H1 (cell line): ENCODE data around the gene TRAK1. TPM values are rescaled to one million over a fixed set of nuclear protein-coding genes. Genes with fewer than 3 reads are reported as not detected.
A peak's percentile ranks its signal among the peaks of the same experiment; 100 is the strongest.

Experiments
- CTCF ChIA-PET: fragments of 300-600 bp; sonication (Branson Sonifier 250); formaldehyde crosslinking; loops from one replicate; lab custom pipeline; 2021; ENCODE audit not compliant: partially characterized antibody; lab: Charles Lee
- POLR2A ChIA-PET: fragments of 300-600 bp; sonication (Branson Sonifier 250); formaldehyde crosslinking; loops from one replicate; lab custom pipeline; 2021; ENCODE audit warnings: inconsistent platforms; ENCODE audit not compliant: partially characterized antibody; lab: Charles Lee
- DNase-seq, 2 experiments: peaks; one replicate each; pipeline versions ENCODE4 v3.0.0 to v3.0.0-alpha.2; 2010 to 2022; ENCODE audit warnings: low spot score in 2 of 2, low read depth in 1 of 2, mixed read lengths in 1 of 2
- FAIRE-seq: peaks from 2 replicates; lab custom pipeline; 2011; peaks lifted over from hg19 to GRCh38; lab: Jason Lieb, UNC
- H2AFZ ChIP-seq: 2 replicates; pipeline ENCODE4 v1.8.1; 2012; ENCODE audit warnings: low read length, inconsistent platforms
- H2AK5ac ChIP-seq: 2 replicates; pipeline ENCODE4 v1.6.1; 2013; ENCODE audit warnings: low read depth, low read length
- H2BK120ac ChIP-seq: replicated peaks from 2 replicates; pipeline ENCODE3; 2013; ENCODE audit warnings: low read depth, low read length, inconsistent platforms
- H2BK12ac ChIP-seq: 2 replicates; pipeline ENCODE4 v1.6.1; 2013; ENCODE audit warnings: low read depth, low read length
- H2BK15ac ChIP-seq: 2 replicates; pipeline ENCODE4 v1.6.1; 2013; ENCODE audit warnings: low read length
- H2BK20ac ChIP-seq: 2 replicates; pipeline ENCODE4 v1.6.1; 2013; ENCODE audit warnings: low read length
- H2BK5ac ChIP-seq: 2 replicates; pipeline ENCODE4 v1.6.1; 2013; ENCODE audit warnings: low read depth, low read length
- H3K14ac ChIP-seq: 2 replicates; pipeline ENCODE4 v1.6.1; 2013; ENCODE audit warnings: inconsistent platforms; ENCODE audit not compliant: insufficient read length
- H3K18ac ChIP-seq: 2 replicates; pipeline ENCODE4 v1.6.1; 2013; ENCODE audit warnings: low read length; ENCODE audit errors: extremely low read depth
- H3K23ac ChIP-seq: 2 replicates; pipeline ENCODE4 v1.6.1; 2013; ENCODE audit warnings: inconsistent platforms; ENCODE audit not compliant: insufficient read length
- H3K23me2 ChIP-seq: 2 replicates; pipeline ENCODE4 v1.6.1; 2013; ENCODE audit warnings: low read depth, low read length
- H3K27ac ChIP-seq: 2 replicates; pipeline ENCODE4 v1.6.1; 2011; ENCODE audit warnings: low read depth, low read length, inconsistent platforms
- H3K27me3 ChIP-seq, 4 experiments: replicated peaks in 1 of 4; 1 replicate in 1 of 4; 2 replicates in 3 of 4; pipeline versions ENCODE4 v1.6.1 to v1.8.1; 2011 to 2013; ENCODE audit warnings: low read length in 3 of 4, mild to moderate bottlenecking in 3 of 4, inconsistent platforms in 2 of 4, mixed read lengths in 2 of 4, moderate library complexity in 1 of 4; ENCODE audit not compliant: control insufficient read depth in 3 of 4, insufficient read depth in 3 of 4; ENCODE audit errors: extremely low read depth in 1 of 4
- H3K36me3 ChIP-seq, 4 experiments: 2 replicates each; pipeline versions ENCODE4 v1.6.1 to v1.8.1; 2011 to 2013; ENCODE audit warnings: mild to moderate bottlenecking in 4 of 4, low read length in 3 of 4, moderate library complexity in 2 of 4, control low read depth in 1 of 4, inconsistent platforms in 1 of 4; ENCODE audit not compliant: insufficient read depth in 4 of 4, control insufficient read depth in 2 of 4
- H3K4ac ChIP-seq: replicated peaks from 2 replicates; pipeline ENCODE3; 2013; ENCODE audit warnings: low read length, low read depth, mixed read lengths, inconsistent platforms; ENCODE audit not compliant: insufficient read length
- H3K4me1 ChIP-seq, 4 experiments: replicated peaks in 1 of 4; 1 replicate in 1 of 4; 2 replicates in 3 of 4; pipeline versions ENCODE4 v1.6.1 to v1.8.1; 2011 to 2013; ENCODE audit warnings: low read length in 3 of 4, inconsistent platforms in 2 of 4, mixed read lengths in 1 of 4; ENCODE audit not compliant: insufficient read depth in 4 of 4, control insufficient read depth in 3 of 4
- H3K4me2 ChIP-seq, 2 experiments: 2 replicates each; pipeline versions ENCODE4 v1.6.1 to v1.8.1; 2011 to 2013; ENCODE audit warnings: low read depth in 2 of 2, low read length in 2 of 2, control low read depth in 1 of 2, inconsistent platforms in 1 of 2, mild to moderate bottlenecking in 1 of 2; ENCODE audit not compliant: insufficient read depth in 1 of 2
- H3K4me3 ChIP-seq, 4 experiments: fragments of 200-600, 300-600 bp in 1 of 4; sonication (generic), shearing (Covaris generic), sonication (Bioruptor Twin) in 1 of 4; 2 replicates each; pipeline versions ENCODE4 v1.5.1 to v1.8.1; 2011 to 2016; ENCODE audit warnings: low read length in 4 of 4, low read depth in 3 of 4, control low read depth in 2 of 4, inconsistent platforms in 2 of 4, mild to moderate bottlenecking in 2 of 4, mixed read lengths in 1 of 4, moderate library complexity in 1 of 4; ENCODE audit not compliant: insufficient read depth in 2 of 4; ENCODE audit errors: extremely low read depth in 1 of 4
- H3K56ac ChIP-seq: replicated peaks from 2 replicates; pipeline ENCODE3; 2013; ENCODE audit warnings: low read depth, mild to moderate bottlenecking, mixed read lengths, low read length, inconsistent platforms; ENCODE audit not compliant: insufficient read length
- H3K79me1 ChIP-seq: 2 replicates; pipeline ENCODE4 v1.6.1; 2013; ENCODE audit warnings: low read depth, low read length, control low read depth
- H3K79me2 ChIP-seq, 2 experiments: 2 replicates each; pipeline versions ENCODE4 v1.6.1 to v1.8.1; 2012 to 2013; ENCODE audit warnings: low read length in 2 of 2, mild to moderate bottlenecking in 2 of 2, inconsistent platforms in 1 of 2; ENCODE audit not compliant: insufficient read depth in 2 of 2, control insufficient read depth in 1 of 2
- H3K9ac ChIP-seq, 4 experiments: replicated peaks in 1 of 4; 1 replicate in 1 of 4; 2 replicates in 3 of 4; pipeline versions ENCODE4 v1.6.1 to v1.8.1; 2011 to 2013; ENCODE audit warnings: low read depth in 3 of 4, low read length in 3 of 4, control low read depth in 2 of 4, mild to moderate bottlenecking in 2 of 4, moderate library complexity in 2 of 4, inconsistent platforms in 1 of 4; ENCODE audit errors: extremely low read depth in 1 of 4
- H3K9me3 ChIP-seq, 2 experiments: 2 replicates each; pipeline versions ENCODE4 v1.6.1 to v1.8.1; 2012 to 2013; ENCODE audit warnings: mild to moderate bottlenecking in 2 of 2, moderate library complexity in 2 of 2, control low read depth in 1 of 2, inconsistent platforms in 1 of 2, low read depth in 1 of 2, low read length in 1 of 2, mixed read lengths in 1 of 2; ENCODE audit not compliant: insufficient read depth in 2 of 2
- H4K20me1 ChIP-seq, 2 experiments: replicated peaks in 1 of 2; 2 replicates each; pipeline versions ENCODE3 to v1.8.1; 2011 to 2013; ENCODE audit warnings: inconsistent platforms in 2 of 2, low read length in 2 of 2, mild to moderate bottlenecking in 1 of 2; ENCODE audit not compliant: insufficient read depth in 2 of 2, control insufficient read depth in 1 of 2
- H4K5ac ChIP-seq: 2 replicates; pipeline ENCODE4 v1.6.1; 2013; ENCODE audit warnings: low read length, low read depth, mixed read lengths, inconsistent platforms; ENCODE audit not compliant: insufficient read length
- H4K8ac ChIP-seq: 2 replicates; pipeline ENCODE4 v1.8.0; 2013; ENCODE audit warnings: mild to moderate bottlenecking, moderate library complexity, low read length, inconsistent platforms; ENCODE audit not compliant: insufficient read depth; ENCODE audit errors: extremely low read depth
- H4K91ac ChIP-seq: replicated peaks from 2 replicates; pipeline ENCODE3; 2013; ENCODE audit warnings: low read length, mixed read lengths, inconsistent platforms; ENCODE audit not compliant: insufficient read length
- BRCA1 ChIP-seq: IDR thresholded peaks from 2 replicates; pipeline ENCODE4 v1.6.1; 2012; ENCODE audit warnings: low read depth, low read length, improper control_type of control experiment
- CBX5 ChIP-seq: fragments of 300-800, 300-1000 bp; sonication (generic); IDR thresholded peaks from 2 replicates; pipeline ENCODE4 v1.7.1; 2016; ENCODE audit warnings: antibody characterized with exemption, low read length, low read depth
- KDM5A ChIP-seq: fragments of 200-600 bp; IDR thresholded peaks from 2 replicates; pipeline ENCODE4 v1.7.1; 2012; ENCODE audit warnings: mild to moderate bottlenecking, low read length, inconsistent platforms, mixed read lengths
- SIN3A ChIP-seq, 2 experiments: IDR thresholded peaks in 1 of 2; conservative IDR thresholded peaks in 1 of 2; 2 replicates each; pipeline ENCODE4 v1.6.1; 2011 to 2012; ENCODE audit warnings: low read length in 2 of 2, improper control_type of control experiment in 1 of 2, low read depth in 1 of 2, mild to moderate bottlenecking in 1 of 2
- TBP ChIP-seq: IDR thresholded peaks from 2 replicates; pipeline ENCODE4 v1.6.1; 2011; ENCODE audit warnings: low read depth, low read length, improper control_type of control experiment
- WGBS, 2 experiments: shearing (Covaris generic) in 1 of 2; methylation state at CpG; one replicate each; pipeline versions ENCODE4 v1.1.6 to v1.1.7; 2013 to 2015; ENCODE audit warnings: low lambda C conversion rate in 2 of 2, mixed read lengths in 2 of 2, inconsistent platforms in 1 of 2, low coverage in 1 of 2, missing lambda C conversion rate in 1 of 2; ENCODE audit not compliant: insufficient replicate concordance in 2 of 2, insufficient coverage in 1 of 2, insufficient read length in 1 of 2; ENCODE audit errors: extremely low coverage in 1 of 2, missing lambda C conversion rate in 1 of 2; 5-methylcytosine and 5-hydroxymethylcytosine counted together
- polyA plus RNA-seq, 7 experiments: library from polyadenylated mRNA; depleted of rRNA in 3 of 7; stranded (reverse) in 5 of 7; unstranded in 2 of 7; fragments of >200 nt in 5 of 7; fragments of 200-250 nt in 2 of 7; gene quantifications; 1 replicate in 5 of 7; 2 replicates in 1 of 7; 4 replicates in 1 of 7; pipeline versions ENCODE4 v1.2.1 to v1.2.3, GENCODE V29; 2011 to 2013; ENCODE audit warnings: missing spikeins in 2 of 7, mixed read lengths in 2 of 7
- total RNA-seq: library from RNA; stranded (reverse); fragmentation: NEBNext Ultra II Directional; extraction: Animal tissue kit (Norgen Biotek cat#: 25700); gene quantifications from 2 replicates; pipeline ENCODE4 v1.2.1, GENCODE V29; 2021
- TF ChIP-seq, protein P1 (sequence below): IDR thresholded peaks from 2 replicates; pipeline ENCODE4 v1.6.1; 2012; ENCODE audit warnings: inconsistent platforms
- TF ChIP-seq, protein P2 (sequence below): IDR thresholded peaks from 2 replicates; pipeline ENCODE4 v1.6.1; 2011; ENCODE audit warnings: low read length, improper control_type of control experiment

TRAK1 gene
- total and polyA plus RNA-seq, 2 of the 8 experiments (the other 6 are each of a cell fraction or from before 2014, with no cell fraction given), result 21.3 to 32.7 TPM

DNA sequence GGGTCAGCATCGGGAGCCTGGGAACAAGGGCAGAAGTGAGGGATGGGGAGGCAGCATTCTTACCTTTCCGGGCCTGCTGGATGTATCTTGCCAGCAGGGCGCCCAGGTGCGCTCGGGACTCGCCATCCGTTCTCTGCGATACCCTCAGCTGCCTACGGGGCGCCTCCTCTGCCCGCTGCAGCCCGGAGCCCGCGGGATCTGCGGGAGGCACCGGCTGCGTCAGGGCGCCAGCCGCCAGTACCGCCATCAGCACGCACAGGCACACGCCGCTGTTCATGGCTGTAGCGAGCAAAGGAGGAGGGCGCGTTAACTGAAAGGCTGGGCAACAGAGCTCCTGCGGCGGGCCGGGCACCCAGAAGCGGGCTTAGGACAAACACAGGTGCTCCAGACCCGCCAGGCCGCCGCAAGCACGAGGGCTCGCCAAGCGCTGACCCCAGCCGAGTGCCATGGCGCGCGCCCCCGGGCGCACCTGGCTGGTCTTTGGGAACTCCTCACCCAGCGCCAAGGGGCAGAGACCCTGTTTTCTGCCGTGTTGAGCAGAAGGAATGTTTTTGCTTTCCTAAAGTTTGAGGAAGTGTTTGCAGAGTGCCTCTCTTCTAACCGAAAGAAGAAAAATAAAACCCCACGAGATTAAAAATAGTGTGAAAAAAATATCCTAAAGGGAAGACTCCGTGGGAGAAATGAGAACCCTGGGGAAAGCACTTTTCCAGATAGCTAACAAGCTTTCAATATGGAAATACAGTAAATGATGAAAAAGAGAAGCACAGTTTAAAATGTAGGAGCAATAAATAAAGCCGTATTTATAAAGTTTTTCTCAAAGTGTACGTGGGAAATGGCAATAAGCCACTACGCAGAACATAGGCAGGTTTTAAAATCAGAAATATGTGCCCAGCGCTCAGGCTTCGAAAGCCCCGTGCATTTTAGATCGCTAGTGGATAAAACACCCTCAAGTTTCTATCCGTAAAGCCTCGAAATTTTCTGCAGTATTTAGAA is 172.5 kb downstream of the TRAK1 start:
- Histone ChIP-seq H4K8ac (peak overlapping the region; percentile 69; the same call in 1 of the 2 replicates), H3K23me2 (peaks cover 4% of the 10 kb centered on the region), H3K14ac (no peak overlapping the region), H2BK5ac (no peak overlapping the region; the same call in 1 of the 2 replicates), H3K4me2 (peak overlapping the region; percentile 83 to 85), H3K23ac (no peak overlapping the region), H3K27me3 (peaks cover 2 to 31% (median 30%) of the 10 kb centered on the region in 4 experiments), H2BK12ac (no peak overlapping the region), H3K79me1 (no peaks in the 10 kb centered on the region), H4K5ac (no peak overlapping the region), H3K9me3 (no peaks in the 10 kb centered on the region; a peak in 1 of 4 replicates), H2BK15ac (0 out of 2 replicates have a peak overlapping the region, but pooled peaks have one; percentile 72), H3K4me3 (peak overlapping the region; percentile 27 to 59 (median 50)), H3K27ac (no peak overlapping the region), H3K9ac (peak overlapping the region in 2 of 4 experiments; percentile 31 to 36; a peak in 3 of 7 replicates), H3K56ac (no peak overlapping the region), H3K36me3 (no peaks in the 10 kb centered on the region), H4K20me1 (no peaks in the 10 kb centered on the region), H3K79me2 (no peaks in the 10 kb centered on the region), H2BK120ac (no peak overlapping the region), H3K4ac (no peak overlapping the region), H2AFZ (peak overlapping the region; percentile 92), H3K4me1 (peaks cover 0 to 9% (median 1%) of the 10 kb centered on the region in 4 experiments; a peak in 5 of 7 replicates), H3K18ac (no peak overlapping the region; the same call in 1 of the 2 replicates), H2BK20ac (no peak overlapping the region), H4K91ac (peak overlapping the region; percentile 29), H2AK5ac (no peak overlapping the region)
- CTCF ChIA-PET, result interaction anchor here (0.6 to 8.2 kb wide), 13 partner anchors 10 to 421 kb away, joined by 3 to 68 read pairs (median 4); no protein-coding TSS in a partner anchor
- WGBS, 2 experiments, result 21% methylated on average over 54 of the region's 56 CpGs; no CpG with 5 or more reads in 1 of the 2 experiments
- POLR2A ChIA-PET, result interaction anchor here (1.0 kb wide), 2 partner anchors 15 to 106 kb away, joined by 3 read pairs; no protein-coding TSS in a partner anchor
- DNase-seq (peak in 1 of 2 experiments; percentile 74), FAIRE-seq (no peak)
- TF ChIP-seq, protein P1, sequence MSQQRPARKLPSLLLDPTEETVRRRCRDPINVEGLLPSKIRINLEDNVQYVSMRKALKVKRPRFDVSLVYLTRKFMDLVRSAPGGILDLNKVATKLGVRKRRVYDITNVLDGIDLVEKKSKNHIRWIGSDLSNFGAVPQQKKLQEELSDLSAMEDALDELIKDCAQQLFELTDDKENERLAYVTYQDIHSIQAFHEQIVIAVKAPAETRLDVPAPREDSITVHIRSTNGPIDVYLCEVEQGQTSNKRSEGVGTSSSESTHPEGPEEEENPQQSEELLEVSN, result peak; percentile 87
- TF ChIP-seq CBX5 (no peak), TBP (peak; percentile 63; the same call in 1 of the 2 replicates), KDM5A (no peak), BRCA1 (no peak), SIN3A (conservative IDR thresholded peaks at IDR 0.05 in 1 of 2, IDR thresholded peaks at IDR 0.05 in 1 of 2; ENCODE audit: low read depth in 1 of 2, low read length in 2 of 2) (no peak)
- TF ChIP-seq, protein P2, sequence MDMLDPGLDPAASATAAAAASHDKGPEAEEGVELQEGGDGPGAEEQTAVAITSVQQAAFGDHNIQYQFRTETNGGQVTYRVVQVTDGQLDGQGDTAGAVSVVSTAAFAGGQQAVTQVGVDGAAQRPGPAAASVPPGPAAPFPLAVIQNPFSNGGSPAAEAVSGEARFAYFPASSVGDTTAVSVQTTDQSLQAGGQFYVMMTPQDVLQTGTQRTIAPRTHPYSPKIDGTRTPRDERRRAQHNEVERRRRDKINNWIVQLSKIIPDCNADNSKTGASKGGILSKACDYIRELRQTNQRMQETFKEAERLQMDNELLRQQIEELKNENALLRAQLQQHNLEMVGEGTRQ, result no peak
